Caco-2 (cell line): ENCODE results near the gene SERGEF. TPM values are rescaled to one million over a fixed set of nuclear protein-coding genes. Genes with fewer than 3 reads are reported as not detected.

Experiments used
- BruUV-seq: library from RNA; stranded (reverse); fragments of 400-500 nt; replicated peaks from 2 replicates; lab custom pipeline; 2021; lab: Mats Ljungman, UMichigan
- CTCF ChIA-PET: fragments of 300-600 bp; sonication (Branson Sonifier 250); formaldehyde crosslinking; loops from one replicate; lab custom pipeline; 2022; ENCODE audit warnings: antibody characterized with exemption; lab: Charles Lee
- POLR2A ChIA-PET: fragments of 300-600 bp; sonication (Branson Sonifier 250); formaldehyde crosslinking; loops from one replicate; lab custom pipeline; 2022; ENCODE audit warnings: antibody characterized with exemption; lab: Charles Lee
- DNase-seq, 2 experiments: peaks; one replicate each; pipeline versions ENCODE4 v3.0.0 to v3.0.0-alpha.2; 2020 to 2022
- H3K27me3 ChIP-seq: replicated peaks from 2 replicates; pipeline ENCODE4 v1.6.0; 2011; ENCODE audit warnings: low read length; ENCODE audit not compliant: control insufficient read depth, insufficient read depth
- H3K36me3 ChIP-seq: 2 replicates; pipeline ENCODE4 v1.5.1; 2011; ENCODE audit warnings: low read length; ENCODE audit not compliant: control insufficient read depth, insufficient read depth
- H3K4me1 ChIP-seq: fragments of 250-450 bp; sonication (Bioruptor Pico); 2 replicates; pipeline ENCODE4 v1.5.1; 2020; ENCODE audit warnings: mild to moderate bottlenecking
- H3K4me3 ChIP-seq: 2 replicates; pipeline ENCODE4 v1.5.1; 2011; ENCODE audit warnings: low read depth, mild to moderate bottlenecking, control low read depth, low read length
- H3K9me3 ChIP-seq: fragments of 250-450 bp; sonication (Bioruptor Pico); 2 replicates; pipeline ENCODE4 v1.5.1; 2020; ENCODE audit warnings: mild to moderate bottlenecking, moderate library complexity
- H3K27ac Mint-ChIP-seq: one replicate; pipeline ENCODE4 v1.8.0; 2022; ENCODE audit warnings: mixed read lengths; ENCODE audit not compliant: unreplicated experiment
- H3K27me3 Mint-ChIP-seq: one replicate; pipeline ENCODE4 v1.8.0; 2022; ENCODE audit warnings: mixed read lengths; ENCODE audit not compliant: insufficient read depth, unreplicated experiment
- H3K36me3 Mint-ChIP-seq: one replicate; pipeline ENCODE4 v1.8.0; 2022; ENCODE audit warnings: mild to moderate bottlenecking, mixed read lengths; ENCODE audit not compliant: insufficient read depth, unreplicated experiment
- H3K4me1 Mint-ChIP-seq: one replicate; pipeline ENCODE4 v1.8.0; 2022; ENCODE audit warnings: low read depth, mixed read lengths; ENCODE audit not compliant: unreplicated experiment
- H3K4me3 Mint-ChIP-seq: one replicate; pipeline ENCODE4 v1.8.0; 2022; ENCODE audit warnings: mild to moderate bottlenecking, moderate library complexity, mixed read lengths; ENCODE audit not compliant: unreplicated experiment
- H3K9me3 Mint-ChIP-seq: one replicate; pipeline ENCODE4 v1.8.0; 2022; ENCODE audit warnings: mixed read lengths; ENCODE audit not compliant: unreplicated experiment
- CTCF ChIP-seq, 2 experiments: fragments of 200-600 bp in 1 of 2; IDR thresholded peaks; 1 replicate in 1 of 2; 2 replicates in 1 of 2; pipeline versions ENCODE4 v1.5.1 to v1.8.0; 2011 to 2022; ENCODE audit warnings: antibody characterized with exemption in 1 of 2, control low read depth in 1 of 2, inconsistent platforms in 1 of 2, low read depth in 1 of 2, low read length in 1 of 2, mild to moderate bottlenecking in 1 of 2, moderate library complexity in 1 of 2; ENCODE audit not compliant: insufficient read depth in 1 of 2, severe bottlenecking in 1 of 2, unreplicated experiment in 1 of 2
- intact Hi-C: fragments of 100-400 bp; cut with micrococcal nuclease; formaldehyde crosslinking; loops from one replicate; pipeline ENCODE4 v1.10.0; 2022; ENCODE audit not compliant: unreplicated experiment
- total RNA-seq: library from RNA; stranded (reverse); gene quantifications from 2 replicates; pipeline ENCODE4 v1.2.3, GENCODE V29; 2022

The SERGEF gene
- total RNA-seq, 1 experiment from 2014 or later, result 17.5 TPM

GRCh38 chr11:17745023-17745772 is 267.6 kb downstream of the SERGEF start:
- H3K27me3 ChIP-seq, result no peaks in the 10 kb centered on the region; the same call in 1 of the 2 replicates
- Mint-ChIP-seq H3K4me3 (no peak overlapping the region), H3K27me3 (peaks cover 20% of the 10 kb centered on the region), H3K27ac (no peak overlapping the region), H3K9me3 (no peaks in the 10 kb centered on the region), H3K4me1 (no peaks in the 10 kb centered on the region), H3K36me3 (no peaks in the 10 kb centered on the region)
- H3K36me3 ChIP-seq, result no peaks in the 10 kb centered on the region
- H3K4me1 ChIP-seq, result no peaks in the 10 kb centered on the region
- peak in 1 of 2 experiments; percentile 23 for DNase-seq
- no peak for TF ChIP-seq CTCF (IDR thresholded peaks at IDR 0.05; ENCODE audit: insufficient read depth in 1 of 2, low read depth in 1 of 2, low read length in 1 of 2, severe bottlenecking in 1 of 2, unreplicated experiment in 1 of 2)
- no TSS peak for BruUV-seq
- H3K4me3 ChIP-seq, result no peak overlapping the region
- ChIA-PET CTCF (interaction anchor here (1.3 kb wide), 1 partner anchor 14 kb away, joined by 8 read pairs; no protein-coding TSS in a partner anchor), POLR2A (no interaction called here)
- intact Hi-C loops, result no loop called here
- no peaks in the 10 kb centered on the region for H3K9me3 ChIP-seq

- Mint-ChIP-seq H3K4me3 (no peak overlapping the region), H3K4me1 (no peaks in the 10 kb centered on the region), H3K36me3 (no peaks in the 10 kb centered on the region), H3K9me3 (no peaks in the 10 kb centered on the region), H3K27me3 (peaks cover 20% of the 10 kb centered on the region), H3K27ac (no peak overlapping the region)
- Histone ChIP-seq H3K4me1 (no peaks in the 10 kb centered on the region), H3K9me3 (no peaks in the 10 kb centered on the region), H3K36me3 (no peaks in the 10 kb centered on the region), H3K27me3 (no peaks in the 10 kb centered on the region; the same call in 1 of the 2 replicates), H3K4me3 (no peak overlapping the region)
- CTCF ChIA-PET, result interaction anchor here (1.3 kb wide), 1 partner anchor 13 kb away, joined by 8 read pairs; no protein-coding TSS in a partner anchor
- peak in 1 of 2 experiments; percentile 29 for DNase-seq
- TF ChIP-seq CTCF (IDR thresholded peaks at IDR 0.05; ENCODE audit: insufficient read depth in 1 of 2, low read depth in 1 of 2, low read length in 1 of 2, severe bottlenecking in 1 of 2, unreplicated experiment in 1 of 2), result no peak
- intact Hi-C loops, result no loop called here
- BruUV-seq, result no TSS peak
- POLR2A ChIA-PET, result no interaction called here
Measured at GRCh38 chr11:17744151-17744940, 268.5 kb downstream of the SERGEF start.

- Mint-ChIP-seq H3K27ac (no peak overlapping the region), H3K27me3 (peaks cover 20% of the 10 kb centered on the region), H3K4me1 (no peaks in the 10 kb centered on the region), H3K9me3 (no peaks in the 10 kb centered on the region), H3K4me3 (no peak overlapping the region), H3K36me3 (no peaks in the 10 kb centered on the region)
- ChIA-PET POLR2A (no interaction called here), CTCF (interaction anchor here (1.3 kb wide), 1 partner anchor 13 kb away, joined by 8 read pairs; no protein-coding TSS in a partner anchor)
- Histone ChIP-seq H3K36me3 (no peaks in the 10 kb centered on the region), H3K9me3 (no peaks in the 10 kb centered on the region), H3K27me3 (no peaks in the 10 kb centered on the region; the same call in 1 of the 2 replicates), H3K4me1 (no peaks in the 10 kb centered on the region), H3K4me3 (no peak overlapping the region)
- TF ChIP-seq CTCF (IDR thresholded peaks at IDR 0.05; ENCODE audit: insufficient read depth in 1 of 2, low read depth in 1 of 2, low read length in 1 of 2, severe bottlenecking in 1 of 2, unreplicated experiment in 1 of 2), result no peak
- no TSS peak for BruUV-seq
- no peak for DNase-seq
- intact Hi-C loops, result no loop called here
Measured at GRCh38 chr11:17743808-17744119, 269.1 kb downstream of the SERGEF start.
